Hepatocyte (in vitro differentiated cells): ENCODE results near the gene JMJD7. TPM values are rescaled to one million over a fixed set of nuclear protein-coding genes. Genes with fewer than 3 reads are reported as not detected.

Source experiments
- DNase-seq: peaks from one replicate; pipeline ENCODE4 v3.0.0-alpha.2; 2016; ENCODE audit warnings: low spot score
- H2AFZ ChIP-seq: fragments of 200-600 bp; sonication (generic); 2 replicates; pipeline ENCODE4 v1.6.0; 2016; ENCODE audit warnings: antibody characterized with exemption, mild to moderate bottlenecking
- H3K27ac ChIP-seq: fragments of 200-600 bp; sonication (generic); 2 replicates; pipeline ENCODE4 v1.5.1; 2016; ENCODE audit warnings: mild to moderate bottlenecking
- H3K27me3 ChIP-seq: fragments of 200-600 bp; sonication (generic); 2 replicates; pipeline ENCODE4 v1.6.1; 2016
- H3K36me3 ChIP-seq: fragments of 200-600 bp; sonication (generic); replicated peaks from 2 replicates; pipeline ENCODE4 v1.5.1; 2016; ENCODE audit warnings: low read depth; ENCODE audit not compliant: insufficient read depth
- H3K4me1 ChIP-seq: fragments of 200-600 bp; sonication (generic); 2 replicates; pipeline ENCODE4 v1.5.1; 2016; ENCODE audit warnings: mild to moderate bottlenecking, moderate library complexity; ENCODE audit not compliant: insufficient read depth
- H3K4me2 ChIP-seq: fragments of 200-600 bp; sonication (generic); 2 replicates; pipeline ENCODE4 v1.6.0; 2016
- H3K4me3 ChIP-seq: fragments of 200-600 bp; sonication (generic); 2 replicates; pipeline ENCODE4 v1.5.1; 2016; ENCODE audit warnings: mild to moderate bottlenecking
- H3K79me2 ChIP-seq: fragments of 200-600 bp; sonication (generic); 2 replicates; pipeline ENCODE4 v1.6.0; 2017; ENCODE audit warnings: mild to moderate bottlenecking
- H3K9me2 ChIP-seq: fragments of 200-600 bp; sonication (generic); replicated peaks from 2 replicates; pipeline ENCODE4 v1.6.0; 2017; ENCODE audit warnings: mild to moderate bottlenecking; ENCODE audit not compliant: insufficient read depth
- H3K9me3 ChIP-seq: fragments of 200-600 bp; sonication (generic); 2 replicates; pipeline ENCODE4 v1.5.1; 2016; ENCODE audit warnings: low read depth, mild to moderate bottlenecking
- H4K20me1 ChIP-seq: fragments of 200-600 bp; sonication (generic); 2 replicates; pipeline ENCODE4 v1.6.0; 2016; ENCODE audit warnings: mild to moderate bottlenecking; ENCODE audit not compliant: insufficient read depth, poor library complexity, severe bottlenecking
- CTCF ChIP-seq: fragments of 200-600 bp; sonication (generic); IDR thresholded peaks from 2 replicates; pipeline ENCODE4 v1.5.1; 2016; ENCODE audit warnings: antibody characterized with exemption, mild to moderate bottlenecking; ENCODE audit not compliant: poor library complexity
- EZH2 ChIP-seq: fragments of 200-600 bp; sonication (generic); IDR thresholded peaks from 2 replicates; pipeline ENCODE4 v1.6.1; 2016; ENCODE audit warnings: antibody characterized with exemption, mild to moderate bottlenecking, borderline replicate concordance
- EZH2phosphoT487 ChIP-seq: fragments of 200-600 bp; sonication (generic); IDR thresholded peaks from one replicate; pipeline ENCODE4 v1.6.1; 2018; ENCODE audit warnings: antibody characterized with exemption, mild to moderate bottlenecking, low read depth, moderate library complexity; ENCODE audit not compliant: unreplicated experiment, severe bottlenecking
- WGBS: methylation state at CpG from one replicate; pipeline ENCODE4 v1.1.6; 2016; ENCODE audit warnings: low lambda C conversion rate; ENCODE audit errors: missing lambda C conversion rate; 5-methylcytosine and 5-hydroxymethylcytosine counted together
- polyA plus RNA-seq: library from polyadenylated mRNA; unstranded; fragments of >200 nt; fragmentation: Nextera tagmentation; extraction: Ambion mirVana; gene quantifications from 2 replicates; pipeline ENCODE4 v1.2.1, GENCODE V29; 2016
- total RNA-seq: library from RNA; depleted of rRNA; stranded (reverse); fragments of >200 nt; gene quantifications from 2 replicates; pipeline ENCODE4 v1.2.3, GENCODE V29; 2014

JMJD7 gene
- total and polyA plus RNA-seq, 2 experiments from 2014 or later: 9.9 to 14.1 TPM

- Histone ChIP-seq H3K79me2 (no peaks in the 10 kb centered on the region), H3K4me2 (no peak overlapping the region), H3K4me1 (no peaks in the 10 kb centered on the region), H3K9me3 (no peaks in the 10 kb centered on the region), H3K27ac (no peak overlapping the region), H3K36me3 (no peaks in the 10 kb centered on the region), H3K4me3 (no peak overlapping the region), H2AFZ (no peak overlapping the region), H4K20me1 (no peaks in the 10 kb centered on the region), H3K9me2 (no peaks in the 10 kb centered on the region), H3K27me3 (no peaks in the 10 kb centered on the region)
- DNase-seq: no peak
- 88% methylated on average over 11 of the region's 14 CpGs for WGBS
- TF ChIP-seq EZH2 (no peak), EZH2phosphoT487 (no peak), CTCF (no peak)
Measured at GRCh38 chr15:41847206-41847605, 19.3 kb downstream of the JMJD7 start.

- Histone ChIP-seq H3K4me2 (no peak overlapping the region), H3K4me3 (no peak overlapping the region), H4K20me1 (no peaks in the 10 kb centered on the region), H2AFZ (no peak overlapping the region), H3K27me3 (no peaks in the 10 kb centered on the region), H3K36me3 (no peaks in the 10 kb centered on the region), H3K9me2 (no peaks in the 10 kb centered on the region), H3K4me1 (no peaks in the 10 kb centered on the region), H3K27ac (no peak overlapping the region), H3K79me2 (no peaks in the 10 kb centered on the region), H3K9me3 (no peaks in the 10 kb centered on the region)
- no peak for DNase-seq
- TF ChIP-seq EZH2 (no peak), EZH2phosphoT487 (no peak), CTCF (no peak)
- 94% methylated on average over 9 of the region's 9 CpGs for WGBS
Measured at GRCh38 chr15:41847981-41848380, 20.1 kb downstream of the JMJD7 start.

GRCh38 chr15:41848631-41849030 is 20.7 kb downstream of the JMJD7 start:
- no peak overlapping the region for H3K27ac ChIP-seq
- WGBS: 96% methylated on average over 10 of the region's 10 CpGs
- H2AFZ ChIP-seq: no peak overlapping the region
- H3K4me1 ChIP-seq: no peaks in the 10 kb centered on the region
- DNase-seq: no peak
- no peaks in the 10 kb centered on the region for H3K9me3 ChIP-seq
- no peak overlapping the region for H3K4me2 ChIP-seq
- no peak for TF ChIP-seq CTCF
- no peak for TF ChIP-seq EZH2
- TF ChIP-seq EZH2phosphoT487: no peak
- H3K36me3 ChIP-seq: no peaks in the 10 kb centered on the region
- no peak overlapping the region for H3K4me3 ChIP-seq
- no peaks in the 10 kb centered on the region for H3K9me2 ChIP-seq
- H4K20me1 ChIP-seq: no peaks in the 10 kb centered on the region
- no peaks in the 10 kb centered on the region for H3K27me3 ChIP-seq
- no peaks in the 10 kb centered on the region for H3K79me2 ChIP-seq

GRCh38 chr15:41849204-41849603 is 21.3 kb downstream of the JMJD7 start:
- TF ChIP-seq EZH2 (no peak), EZH2phosphoT487 (no peak), CTCF (no peak)
- H3K9me3 ChIP-seq: no peaks in the 10 kb centered on the region
- H3K79me2 ChIP-seq: no peaks in the 10 kb centered on the region
- H3K4me3 ChIP-seq: no peak overlapping the region
- no peak overlapping the region for H3K27ac ChIP-seq
- no peaks in the 10 kb centered on the region for H3K27me3 ChIP-seq
- H4K20me1 ChIP-seq: no peaks in the 10 kb centered on the region
- H3K9me2 ChIP-seq: no peaks in the 10 kb centered on the region
- no peak for DNase-seq
- 92% methylated on average over 6 of the region's 6 CpGs for WGBS
- no peak overlapping the region for H2AFZ ChIP-seq
- no peaks in the 10 kb centered on the region for H3K4me1 ChIP-seq
- no peaks in the 10 kb centered on the region for H3K36me3 ChIP-seq
- no peak overlapping the region for H3K4me2 ChIP-seq
